NK-92 (cell line): ENCODE data around the gene PKD2L1.
A peak's percentile ranks its signal among the peaks of the same experiment; 100 is the strongest.

Experiments used
- DNase-seq: peaks from one replicate; lab custom pipeline; 2025; ENCODE audit not compliant: unreplicated experiment; lab: John Stamatoyannopoulos, UW

PKD2L1 gene

GRCh38 chr10:100356067-100357017 is 26.3 kb upstream of the PKD2L1 start:
- no peak for DNase-seq

- no peak for DNase-seq
Measured at GRCh38 chr10:100355086-100355485, 25.1 kb upstream of the PKD2L1 start.

GRCh38 chr10:100353770-100354485 is 23.9 kb upstream of the PKD2L1 start:
- DNase-seq: no peak

- DNase-seq: no peak
Measured at GRCh38 chr10:100350914-100351485, 21.0 kb upstream of the PKD2L1 start.

GRCh38 chr10:100349672-100350071 is 19.6 kb upstream of the PKD2L1 start:
- DNase-seq: no peak

GRCh38 chr10:100349087-100349486 is 19.1 kb upstream of the PKD2L1 start:
- no peak for DNase-seq

- DNase-seq: no peak
Measured at GRCh38 chr10:100348389-100348927, 18.4 kb upstream of the PKD2L1 start.

- DNase-seq: no peak
Measured at GRCh38 chr10:100347568-100348195, 17.7 kb upstream of the PKD2L1 start.

- DNase-seq: peak; percentile 35
Measured at GRCh38 chr10:100346765-100347567, 16.9 kb upstream of the PKD2L1 start, which contains the start of gene SCD. TSS of gene SCD (plus strand) at chr10:100347233. CDS start at chr10:100347505, 272 bp downstream.

- no peak for DNase-seq
Measured at GRCh38 chr10:100346351-100346764, 16.3 kb upstream of the PKD2L1 start.

- no peak for DNase-seq
Measured at GRCh38 chr10:100345570-100346330, 15.7 kb upstream of the PKD2L1 start.

GRCh38 chr10:100344241-100344788 is 14.3 kb upstream of the PKD2L1 start:
- DNase-seq: no peak

- no peak for DNase-seq
Measured at GRCh38 chr10:100342627-100342972, 12.6 kb upstream of the PKD2L1 start.

GRCh38 chr10:100341953-100342626 is 12.1 kb upstream of the PKD2L1 start:
- no peak for DNase-seq

GRCh38 chr10:100340948-100341847 is 11.2 kb upstream of the PKD2L1 start:
- no peak for DNase-seq

GRCh38 chr10:100339236-100339635 is 9.2 kb upstream of the PKD2L1 start:
- no peak for DNase-seq

GRCh38 chr10:100338434-100339036 is 8.5 kb upstream of the PKD2L1 start:
- DNase-seq: no peak
